Measurements from ENCODE around the gene BTBD10. TPM values are rescaled to one million over a fixed set of nuclear protein-coding genes. Genes with fewer than 3 reads are reported as not detected.

BTBD10 gene
- total RNA-seq, 1 experiment from 2014 or later, result 117 TPM

DNA sequence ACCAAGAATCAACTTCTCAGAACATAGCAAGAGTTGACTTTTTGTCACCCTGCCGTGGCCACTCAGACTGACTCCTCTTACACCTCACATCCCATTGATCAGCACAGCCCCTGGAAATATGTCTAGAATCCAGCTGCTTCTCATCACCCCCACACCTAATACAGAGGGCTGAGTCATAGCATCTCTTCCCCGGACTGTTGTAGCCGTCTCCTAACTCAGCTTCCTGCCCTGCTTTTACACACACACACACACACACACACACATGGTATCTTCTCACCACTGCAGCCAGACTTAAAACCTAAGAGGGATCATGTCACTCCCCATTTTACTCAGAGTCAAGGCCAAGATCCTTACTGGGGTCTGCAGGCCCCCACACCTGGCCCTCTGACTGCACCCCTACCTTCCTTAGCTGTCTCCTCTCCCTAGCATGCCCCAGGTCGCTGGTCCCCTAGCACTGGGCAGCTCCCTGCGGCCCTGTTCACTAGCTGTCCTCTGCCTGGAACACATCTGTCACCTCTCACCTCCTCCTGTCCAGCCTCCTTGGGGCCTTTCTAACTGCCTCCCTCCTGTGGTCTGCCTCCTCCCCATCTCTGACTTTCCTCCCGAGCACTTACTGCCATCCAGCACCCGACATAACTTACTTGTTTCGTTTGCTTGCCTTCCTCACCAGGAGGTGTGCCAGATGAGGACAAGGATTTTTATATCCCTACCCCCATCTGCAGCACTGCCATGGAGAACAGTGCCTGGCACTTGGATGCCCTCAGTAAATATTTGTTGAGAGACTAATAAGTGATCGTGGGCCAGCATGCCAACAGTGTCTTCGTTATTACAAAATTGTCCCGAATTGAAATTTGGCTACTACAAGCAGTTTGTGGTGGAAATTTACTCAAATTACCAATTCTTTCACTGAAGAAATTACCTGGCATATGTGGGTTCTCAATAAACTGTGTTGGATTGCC is 123.5 kb downstream of the BTBD10 start:
- DNase-seq (ENCODE audit: low spot score), result peak; percentile 92

DNA sequence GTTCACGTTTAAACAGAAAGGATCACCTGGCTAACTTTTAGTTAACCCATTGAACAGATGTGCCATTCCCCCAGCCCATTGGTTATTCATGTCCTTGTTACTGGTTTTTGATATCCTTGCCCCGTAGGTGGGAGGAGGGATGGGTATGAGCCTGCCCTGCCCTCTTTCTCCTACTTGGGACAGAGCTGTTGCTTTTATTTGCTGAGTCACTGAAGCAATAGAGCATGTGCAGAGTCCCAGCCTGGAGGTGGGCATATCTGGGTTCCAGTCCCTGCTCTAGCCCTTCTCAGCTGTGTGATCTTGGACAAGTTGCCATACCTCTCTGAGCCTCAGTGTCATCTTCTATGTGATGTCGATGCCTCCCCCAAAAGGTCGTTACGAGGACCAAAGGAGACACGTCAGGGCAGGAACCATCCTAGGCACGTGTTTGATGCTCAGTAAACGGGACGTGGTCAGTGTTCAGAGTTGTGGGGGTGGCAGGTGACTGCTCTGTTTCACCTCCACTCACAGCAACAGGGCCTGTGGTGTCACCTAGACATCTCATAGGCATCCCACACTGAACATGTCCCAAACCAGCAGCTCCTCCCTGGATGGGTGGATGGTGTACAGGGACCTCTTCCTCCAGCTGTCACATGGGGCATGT is 124.5 kb downstream of the BTBD10 start:
- peak; percentile 82 for DNase-seq (ENCODE audit: low spot score)

DNA sequence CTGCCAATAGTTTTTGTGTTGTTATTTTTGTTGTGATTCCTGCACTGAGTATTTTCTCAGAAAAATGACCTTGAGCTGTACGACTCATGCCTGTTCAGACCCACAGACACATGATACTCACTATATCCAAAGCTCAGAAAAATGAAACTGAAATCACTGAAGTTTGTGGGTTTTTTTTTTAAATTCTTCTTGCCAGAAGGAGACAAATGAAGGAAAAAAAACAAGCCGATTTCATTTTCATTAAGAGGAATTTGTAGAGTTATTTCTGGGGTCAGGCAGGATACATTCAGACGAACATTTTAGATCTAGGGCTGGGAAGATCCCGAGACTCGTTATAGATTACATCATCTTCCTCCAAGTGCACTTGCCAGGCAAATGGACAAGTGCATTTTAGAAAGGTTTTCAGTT is 125.0 kb downstream of the BTBD10 start:
- DNase-seq (ENCODE audit: low spot score), result no peak

Other genes starting within 250 kb of the BTBD10 start
- 17.0 and 19.9 TPM in 2 replicates for gene BMAL1, start 185.4 kb downstream of the BTBD10 start, total RNA-seq (2014; rRNA removed; shearing (Covaris generic))
- gene PTH, start 32.8 kb upstream of the BTBD10 start, total RNA-seq (2014; rRNA removed; shearing (Covaris generic)), result not detected in 2 replicates
- gene FAR1, start 205.4 kb upstream of the BTBD10 start, total RNA-seq (2014; rRNA removed; shearing (Covaris generic)), result 64.7 and 81.5 TPM in 2 replicates

Measured in A172 (cell line).